ENCODE data around the gene COL5A1.

COL5A1 gene

GRCh38 chr9:134880484-134881312 lies 239.1 kb downstream of the COL5A1 start, which contains the start of gene FCN2:
TSS of gene FCN2 (plus strand) at chr9:134880810. CDS start at chr9:134880822, 12 bp downstream.
- peak; percentile 30 for DNase-seq (ENCODE audit: low spot score)

- peak; percentile 40 for DNase-seq (ENCODE audit: low spot score)
Observed at GRCh38 chr9:134881313-134881670, 239.7 kb downstream of the COL5A1 start.

GRCh38 chr9:134882204-134882785 lies 240.7 kb downstream of the COL5A1 start:
- no peak for DNase-seq (ENCODE audit: low spot score)

- DNase-seq (ENCODE audit: low spot score) = no peak
Observed at GRCh38 chr9:134883040-134883782, 241.6 kb downstream of the COL5A1 start.

- no peak for DNase-seq (ENCODE audit: low spot score)
Observed at GRCh38 chr9:134884492-134884891, 242.9 kb downstream of the COL5A1 start.

- no peak for DNase-seq (ENCODE audit: low spot score)
Observed at GRCh38 chr9:134885001-134885678, 243.5 kb downstream of the COL5A1 start.

GRCh38 chr9:134885679-134886412 lies 244.2 kb downstream of the COL5A1 start:
- DNase-seq (ENCODE audit: low spot score) = no peak

- no peak for DNase-seq (ENCODE audit: low spot score)
Observed at GRCh38 chr9:134886413-134886913, 244.9 kb downstream of the COL5A1 start.

- DNase-seq (ENCODE audit: low spot score) = no peak
Observed at GRCh38 chr9:134887219-134887618, 245.6 kb downstream of the COL5A1 start.

GRCh38 chr9:134887686-134888602 lies 246.3 kb downstream of the COL5A1 start:
- DNase-seq (ENCODE audit: low spot score) = peak; percentile 42

- no peak for DNase-seq (ENCODE audit: low spot score)
Observed at GRCh38 chr9:134888603-134889190, 247.1 kb downstream of the COL5A1 start.

GRCh38 chr9:134889386-134890154 lies 248.0 kb downstream of the COL5A1 start:
- no peak for DNase-seq (ENCODE audit: low spot score)

GRCh38 chr9:134890155-134890495 lies 248.5 kb downstream of the COL5A1 start:
- no peak for DNase-seq (ENCODE audit: low spot score)

- no peak for DNase-seq (ENCODE audit: low spot score)
Observed at GRCh38 chr9:134891053-134891452, 249.4 kb downstream of the COL5A1 start.

GRCh38 chr9:134891713-134892112 lies 250.1 kb downstream of the COL5A1 start:
- no peak for DNase-seq (ENCODE audit: low spot score)

GRCh38 chr9:134892221-134892620 lies 250.6 kb downstream of the COL5A1 start:
- peak; percentile 34 for DNase-seq (ENCODE audit: low spot score)

GRCh38 chr9:134892820-134893420 lies 251.3 kb downstream of the COL5A1 start:
- no peak for DNase-seq (ENCODE audit: low spot score)

All from ecto neural progenitor cell (in vitro differentiated cells).